IPS-18c (cell line): ENCODE measurements around the gene CHD2.

ENCODE experiments used
- H3K4me3 ChIP-seq: 2 replicates; pipeline ENCODE4 v1.7.0; 2013; ENCODE audit warnings: low read depth, mild to moderate bottlenecking, low read length, moderate library complexity; ENCODE audit not compliant: insufficient read depth
- H3K9me3 ChIP-seq: one replicate; pipeline ENCODE4 v1.6.1; 2013; ENCODE audit warnings: mild to moderate bottlenecking, low read length, moderate library complexity; ENCODE audit not compliant: control insufficient read depth, insufficient read depth

Gene CHD2

DNA sequence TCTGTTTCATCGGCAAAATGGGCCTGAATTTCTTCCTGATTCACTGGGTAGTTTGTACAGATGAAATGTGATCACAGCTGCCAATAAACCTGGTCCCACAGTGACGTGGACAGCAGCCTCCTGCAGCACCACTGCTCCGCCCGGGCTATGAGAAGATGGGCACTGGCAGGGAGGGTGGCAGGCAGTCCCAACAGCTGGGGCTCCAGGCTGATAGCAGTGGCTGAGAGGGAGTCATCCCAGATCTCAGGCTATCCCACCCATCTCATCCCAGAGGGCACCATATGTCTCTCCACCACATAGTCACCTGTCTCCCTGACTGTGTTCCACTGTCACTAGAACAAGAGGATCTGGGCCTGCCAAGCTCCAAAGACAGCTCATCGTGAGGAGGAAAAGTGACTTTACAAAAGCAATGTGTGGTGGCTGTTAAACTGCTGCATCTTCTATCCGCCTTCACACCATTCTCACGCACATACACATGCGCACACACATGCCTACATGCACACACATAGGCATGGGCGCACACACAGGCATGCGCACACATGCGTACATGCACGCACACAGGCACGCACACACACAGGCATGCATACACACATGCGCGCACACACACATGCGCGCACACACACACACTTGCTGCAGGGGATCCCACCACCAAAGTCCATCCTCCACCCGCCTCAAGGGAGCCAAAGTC is 142.7 kb downstream of the CHD2 start:
- Histone ChIP-seq H3K4me3 (no peak overlapping the region), H3K9me3 (peaks cover 2% of the 10 kb centered on the region)

DNA sequence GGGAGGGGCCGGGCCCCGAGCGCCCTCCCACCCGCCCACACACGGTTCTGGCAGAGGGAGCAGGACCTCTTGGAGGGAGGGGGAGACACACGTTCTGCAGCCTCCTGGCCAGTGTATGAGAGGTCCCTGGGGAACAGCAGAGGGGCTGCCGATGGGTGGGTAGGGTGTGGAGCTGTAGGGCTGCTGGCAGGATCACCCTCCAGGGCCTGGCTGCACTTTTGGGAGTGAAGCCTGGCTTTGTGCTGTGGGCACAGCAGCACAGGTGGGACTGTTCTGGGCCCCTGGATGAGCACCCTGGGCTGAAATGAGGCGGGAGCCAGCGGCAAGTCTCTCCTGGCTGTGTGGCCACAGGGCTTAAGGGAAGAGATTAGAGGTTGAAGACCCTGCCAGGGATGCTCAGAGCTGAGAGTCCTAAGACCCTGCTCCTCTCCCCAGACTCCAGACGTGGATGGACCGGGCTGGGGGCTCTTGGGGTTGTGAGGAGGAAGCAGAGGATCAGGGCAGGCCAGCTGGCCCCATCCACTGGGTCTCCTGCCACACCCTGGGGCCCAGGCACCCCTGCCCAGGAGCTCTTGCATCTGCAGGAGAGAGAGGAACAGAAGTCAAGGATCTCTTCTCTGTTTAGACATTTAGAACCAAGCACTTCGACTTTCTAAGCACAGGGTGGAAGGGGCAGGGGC is 143.6 kb downstream of the CHD2 start:
- H3K4me3 ChIP-seq: no peak overlapping the region
- peaks cover 4% of the 10 kb centered on the region for H3K9me3 ChIP-seq

DNA sequence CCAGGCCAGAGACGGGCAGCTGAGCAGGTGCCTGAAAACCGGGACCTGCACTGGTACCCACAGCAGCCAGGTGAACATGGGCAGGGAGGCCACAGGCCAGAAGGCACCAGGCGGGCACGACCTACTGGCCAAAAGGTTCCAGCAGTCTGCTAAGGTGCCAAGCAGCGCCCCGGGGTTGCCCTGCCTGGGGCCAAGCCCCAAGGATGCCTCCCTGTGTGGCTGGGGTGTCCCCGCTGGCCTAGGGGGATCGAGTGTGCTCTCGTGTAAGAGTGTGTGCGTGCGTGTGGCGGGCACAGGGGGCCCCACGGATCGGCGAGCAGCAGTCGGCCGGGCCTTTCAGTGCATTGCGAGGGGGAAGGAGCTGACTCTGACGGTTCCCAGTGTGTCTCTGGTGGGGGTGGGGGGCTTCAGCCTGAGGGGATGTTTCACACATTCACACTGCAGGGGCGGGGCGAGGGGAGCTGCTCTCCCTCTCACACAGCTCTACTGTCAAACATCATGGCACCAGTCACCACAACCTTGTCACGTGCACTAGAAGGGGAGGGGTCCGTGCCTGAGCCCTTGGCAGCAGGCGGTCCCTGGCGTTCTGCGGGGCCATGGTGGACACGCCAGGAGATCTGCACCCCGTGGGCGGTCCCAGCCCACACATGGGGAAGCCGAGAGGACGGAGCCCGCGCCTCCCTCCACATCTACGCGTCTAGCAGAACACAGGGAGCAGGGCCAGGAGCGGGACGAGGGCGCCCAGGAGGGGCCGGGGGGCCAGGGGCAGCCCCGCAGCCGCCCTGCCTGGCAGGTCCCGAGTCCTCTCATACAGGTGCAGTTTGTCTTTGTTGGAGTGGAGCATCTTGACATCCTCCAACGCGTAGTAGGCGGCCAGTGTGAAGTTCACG is 144.4 kb downstream of the CHD2 start:
- Histone ChIP-seq H3K4me3 (no peak overlapping the region), H3K9me3 (peaks cover 4% of the 10 kb centered on the region)

DNA sequence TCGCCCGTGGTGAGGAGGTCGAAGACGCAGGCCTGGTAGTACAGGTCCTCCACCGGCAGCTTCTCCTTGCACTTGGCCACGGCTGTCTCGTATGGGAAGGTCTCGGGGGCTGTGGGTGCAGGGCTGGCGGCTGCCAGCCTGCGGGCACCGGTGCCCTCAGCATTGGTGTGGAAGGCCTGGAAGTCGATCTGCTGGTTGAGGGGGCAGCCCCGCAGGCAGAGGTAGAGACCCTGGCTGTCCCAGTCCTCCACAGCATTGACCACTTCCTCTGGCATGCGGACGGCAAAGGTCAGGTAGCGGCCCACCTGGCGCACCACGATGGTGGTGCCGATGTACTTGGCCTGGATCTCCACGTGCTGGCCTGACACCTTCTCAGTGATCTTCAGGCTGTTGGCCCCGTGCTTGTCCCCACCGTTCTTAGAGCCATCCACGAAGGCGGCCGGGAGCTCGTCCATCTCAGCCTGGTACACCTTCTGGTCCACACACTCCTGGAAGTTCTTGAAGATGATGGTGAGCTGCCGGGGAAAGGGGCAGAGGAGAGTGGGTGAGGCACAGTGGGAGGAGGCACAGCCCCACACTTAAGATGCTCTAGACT is 145.2 kb downstream of the CHD2 start:
- H3K9me3 ChIP-seq: peaks cover 4% of the 10 kb centered on the region
- H3K4me3 ChIP-seq: no peak overlapping the region

DNA sequence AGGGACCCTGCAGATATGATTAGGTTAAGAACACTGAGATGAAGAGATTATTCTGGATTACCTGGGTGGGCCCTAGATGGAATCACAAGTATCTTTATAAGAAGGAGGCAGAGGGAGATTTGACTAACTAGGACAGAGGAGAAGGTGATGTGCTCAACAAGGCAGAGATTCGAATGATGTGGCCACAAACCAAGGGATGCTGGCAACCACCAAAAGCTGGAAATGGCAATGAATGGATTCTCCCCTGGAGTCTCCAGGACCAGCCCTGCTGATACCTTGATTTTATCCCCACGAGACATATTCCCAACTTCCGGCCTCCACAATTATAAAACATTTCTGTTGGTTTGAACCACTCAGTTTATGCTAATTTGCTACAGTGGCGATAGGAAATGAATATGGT is 146.0 kb downstream of the CHD2 start:
- Histone ChIP-seq H3K4me3 (no peak overlapping the region), H3K9me3 (peaks cover 4% of the 10 kb centered on the region)

DNA sequence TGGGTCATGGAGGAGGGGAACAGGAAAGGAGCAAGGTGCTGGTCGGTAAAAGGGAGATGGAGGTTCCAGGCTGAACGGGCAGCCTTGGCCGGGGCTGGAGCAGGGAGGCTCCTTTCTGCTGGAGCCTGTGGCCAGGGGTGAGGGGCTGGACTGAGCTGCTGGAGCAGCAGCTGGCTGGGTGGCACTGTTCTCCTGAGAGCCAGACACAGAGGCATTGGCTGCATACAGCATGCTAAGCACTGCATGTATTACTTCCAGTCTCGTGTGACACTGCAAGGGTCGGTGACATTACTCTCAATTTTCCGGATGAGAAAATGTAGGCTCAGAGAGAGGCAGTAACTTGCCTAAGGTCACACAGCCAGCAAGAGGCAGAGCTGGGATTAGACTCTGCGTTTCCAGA is 146.6 kb downstream of the CHD2 start:
- Histone ChIP-seq H3K4me3 (no peak overlapping the region), H3K9me3 (peaks cover 4% of the 10 kb centered on the region)

DNA sequence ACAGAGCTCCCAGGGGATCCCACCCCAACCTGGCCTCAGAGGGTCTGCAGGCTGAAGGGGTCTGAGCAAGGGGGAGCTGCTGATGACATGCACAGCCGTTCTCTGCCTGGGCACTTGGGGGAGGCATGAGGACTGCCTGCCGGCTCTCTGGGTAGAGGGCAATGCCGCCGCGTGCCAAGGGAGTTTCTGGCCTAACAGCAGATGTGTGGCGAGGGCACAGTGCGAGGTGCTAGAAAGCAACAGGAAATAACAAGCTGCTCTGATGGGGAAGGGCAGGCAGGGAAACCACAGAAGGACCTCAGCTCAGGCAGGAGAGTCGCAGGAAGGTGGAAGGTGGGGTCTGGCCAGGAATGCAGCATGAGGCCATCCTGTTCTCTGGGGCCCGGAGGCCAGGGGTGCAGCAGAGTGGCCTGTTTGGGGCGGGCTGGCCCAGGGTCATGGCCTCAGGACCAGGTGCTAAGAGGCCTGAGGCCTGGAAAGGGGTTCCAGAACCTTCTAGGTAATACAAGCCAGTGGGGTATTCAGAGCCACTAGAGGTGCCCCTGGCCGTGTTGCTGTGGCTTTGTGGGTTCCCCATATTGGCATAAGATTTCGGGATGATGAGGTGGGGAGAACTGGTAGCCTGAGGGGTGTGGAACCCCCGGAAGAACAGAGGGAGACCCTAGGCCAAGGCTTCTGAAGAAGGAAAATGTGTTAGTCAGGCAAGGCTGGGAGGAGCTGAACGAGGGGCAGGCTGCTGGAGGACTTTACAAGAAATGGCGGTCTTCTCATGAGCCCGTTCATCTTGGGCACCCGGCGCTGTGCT is 147.7 kb downstream of the CHD2 start:
- no peak overlapping the region for H3K4me3 ChIP-seq
- H3K9me3 ChIP-seq: peaks cover 2% of the 10 kb centered on the region

DNA sequence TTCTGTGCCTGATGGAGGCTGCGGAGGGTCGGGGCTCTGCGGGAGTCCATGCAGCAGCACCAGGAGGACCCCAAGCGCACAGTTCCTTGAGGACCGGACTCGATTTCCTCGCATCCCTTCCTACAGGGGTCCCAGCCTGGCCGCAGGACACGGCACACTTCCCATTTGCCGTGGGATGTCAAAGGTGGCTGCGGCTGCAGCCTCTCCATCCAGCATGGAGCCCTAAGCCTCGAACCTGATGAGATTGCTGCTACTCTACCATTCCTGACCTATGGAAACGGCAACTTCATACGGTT is 148.2 kb downstream of the CHD2 start:
- Histone ChIP-seq H3K9me3 (peaks cover 2% of the 10 kb centered on the region), H3K4me3 (no peak overlapping the region)

DNA sequence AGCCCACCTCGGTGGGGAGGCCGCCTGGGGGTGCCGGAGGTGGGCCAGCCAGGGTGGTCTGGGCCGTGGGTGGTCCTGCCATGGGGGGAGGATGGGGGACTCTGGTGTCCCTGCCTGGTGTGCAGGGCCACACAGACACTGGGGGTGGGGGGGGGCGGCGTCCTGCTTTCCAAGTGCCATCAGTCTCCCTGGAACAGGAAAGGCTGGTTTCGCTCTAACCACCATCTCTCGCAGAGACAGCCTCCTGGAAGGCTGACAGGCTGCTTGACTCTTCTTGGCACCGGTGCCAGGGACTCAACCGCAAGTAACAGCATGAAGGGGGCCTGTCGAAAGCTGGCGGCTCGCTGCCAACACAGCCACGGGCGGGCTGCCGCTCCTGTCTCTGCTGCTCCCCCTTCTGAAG is 148.6 kb downstream of the CHD2 start:
- peaks cover 2% of the 10 kb centered on the region for H3K9me3 ChIP-seq

DNA sequence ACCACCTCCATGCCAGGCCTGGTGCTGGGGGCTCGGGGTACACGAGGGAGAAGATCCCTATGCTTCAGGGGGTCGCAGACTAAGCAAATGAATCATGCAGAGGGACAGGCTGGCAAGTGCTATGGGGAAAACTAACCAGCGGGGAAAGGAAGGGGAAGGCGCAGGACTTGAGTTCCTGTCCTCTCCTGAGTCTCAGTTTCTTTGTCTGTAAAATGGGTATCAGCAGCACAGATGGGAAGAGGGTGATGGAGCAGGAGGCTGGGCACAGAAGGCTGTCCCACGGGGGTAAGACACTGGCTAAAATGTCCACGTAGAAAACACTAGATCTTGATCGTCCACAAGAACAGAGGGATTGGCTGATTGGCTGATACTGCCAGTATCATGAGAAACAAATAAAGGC is 149.1 kb downstream of the CHD2 start:
- Histone ChIP-seq H3K9me3 (peaks cover 2% of the 10 kb centered on the region), H3K4me3 (no peak overlapping the region)

More for the DNA sequence above, 148.6 kb downstream of the CHD2 start:
- H3K4me3 ChIP-seq: no peak overlapping the region

DNA sequence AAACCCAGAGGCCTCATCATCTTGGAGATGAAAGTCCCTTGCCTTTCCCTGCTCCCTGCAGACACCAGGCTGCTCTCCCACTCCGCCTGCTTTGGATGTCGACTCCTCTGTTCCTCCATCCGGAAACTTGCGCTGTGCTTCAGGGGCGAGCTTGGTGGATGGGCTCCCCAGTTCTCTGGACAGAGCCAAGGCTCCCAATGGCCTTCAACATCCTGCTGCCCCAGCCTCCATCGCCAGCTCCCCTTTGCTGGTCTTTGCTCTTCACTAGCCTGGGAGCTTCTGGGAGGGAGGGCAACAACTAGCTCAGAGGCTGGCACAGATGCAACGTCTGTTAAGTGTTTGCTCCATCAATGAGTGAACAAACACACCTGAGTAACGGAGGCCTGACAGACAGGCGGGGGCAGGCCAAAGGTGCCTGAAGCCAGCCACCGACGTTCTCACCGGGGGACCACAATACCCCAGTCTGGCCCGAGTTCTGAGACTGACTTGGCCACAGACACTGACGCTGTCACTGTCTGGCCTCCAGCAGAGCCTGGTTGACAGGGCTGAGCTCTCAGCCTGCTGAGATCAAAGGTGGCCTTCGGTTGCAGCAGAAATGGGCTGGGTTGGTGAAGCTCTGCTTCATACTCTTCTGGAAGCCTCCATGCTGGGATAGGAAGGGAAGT is 149.9 kb downstream of the CHD2 start:
- Histone ChIP-seq H3K4me3 (no peak overlapping the region), H3K9me3 (peaks cover 2% of the 10 kb centered on the region)

DNA sequence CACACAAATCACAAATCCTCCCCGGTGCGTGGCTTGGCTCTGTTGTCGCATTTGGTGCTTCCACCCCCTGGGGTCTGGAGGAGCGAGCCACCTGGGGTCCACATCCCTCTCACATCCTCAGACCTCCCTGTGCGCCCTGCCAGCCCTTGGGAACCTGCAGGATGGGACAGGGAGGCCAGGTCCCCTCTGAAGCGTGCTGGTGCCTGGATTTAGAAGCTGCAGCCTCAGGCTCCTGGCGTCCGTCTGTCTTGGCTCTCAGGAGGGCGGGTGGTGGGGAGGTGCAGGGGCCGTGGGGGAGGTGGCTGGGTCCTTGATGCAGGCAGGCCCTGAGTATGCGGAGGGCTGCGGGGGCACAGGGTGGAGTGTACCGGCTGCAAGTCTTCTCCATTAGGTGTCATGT is 150.5 kb downstream of the CHD2 start:
- Histone ChIP-seq H3K9me3 (peaks cover 2% of the 10 kb centered on the region), H3K4me3 (no peak overlapping the region)

DNA sequence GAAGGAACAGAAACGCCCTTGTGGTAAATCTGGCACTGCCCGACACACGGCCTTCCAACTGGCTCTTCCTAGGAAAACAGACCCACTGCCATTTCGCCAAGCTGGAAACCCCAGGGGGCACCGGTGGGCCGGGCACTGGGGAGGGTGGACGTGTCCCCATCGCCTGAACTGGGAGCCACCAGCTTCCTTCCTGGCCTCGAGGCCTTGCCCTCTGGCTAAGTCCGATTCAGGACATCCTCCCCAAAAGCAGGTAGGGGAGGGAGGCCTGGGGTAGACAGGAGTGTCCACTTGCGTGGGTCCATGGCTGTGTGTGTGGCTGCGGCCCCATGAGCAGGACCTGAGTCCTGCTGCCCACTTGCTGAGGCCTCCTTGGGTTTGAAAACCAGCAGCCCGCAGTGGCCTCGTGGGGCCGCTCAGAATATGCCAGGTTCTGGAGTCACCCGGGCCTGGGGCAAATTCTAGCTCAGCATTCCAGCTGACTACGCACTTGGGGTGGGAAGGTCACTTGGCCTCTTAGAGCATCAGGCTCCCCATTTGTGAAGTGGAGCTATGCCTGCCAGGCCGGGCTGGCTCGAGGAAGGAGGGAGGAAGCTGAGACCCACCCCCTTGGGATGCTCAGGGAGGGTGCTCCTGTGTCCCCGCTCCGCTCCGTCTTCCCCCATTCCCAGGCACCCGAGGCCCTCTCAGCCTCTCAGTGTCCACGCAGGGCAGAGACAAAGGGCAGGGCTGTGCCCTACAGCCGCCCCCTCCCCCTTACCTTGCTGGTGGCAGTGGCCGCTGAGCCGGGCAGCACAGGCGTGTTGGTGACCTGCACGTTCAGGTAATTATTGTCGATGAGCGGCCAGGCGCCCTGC is 151.3 kb downstream of the CHD2 start:
- H3K9me3 ChIP-seq: peaks cover 2% of the 10 kb centered on the region

DNA sequence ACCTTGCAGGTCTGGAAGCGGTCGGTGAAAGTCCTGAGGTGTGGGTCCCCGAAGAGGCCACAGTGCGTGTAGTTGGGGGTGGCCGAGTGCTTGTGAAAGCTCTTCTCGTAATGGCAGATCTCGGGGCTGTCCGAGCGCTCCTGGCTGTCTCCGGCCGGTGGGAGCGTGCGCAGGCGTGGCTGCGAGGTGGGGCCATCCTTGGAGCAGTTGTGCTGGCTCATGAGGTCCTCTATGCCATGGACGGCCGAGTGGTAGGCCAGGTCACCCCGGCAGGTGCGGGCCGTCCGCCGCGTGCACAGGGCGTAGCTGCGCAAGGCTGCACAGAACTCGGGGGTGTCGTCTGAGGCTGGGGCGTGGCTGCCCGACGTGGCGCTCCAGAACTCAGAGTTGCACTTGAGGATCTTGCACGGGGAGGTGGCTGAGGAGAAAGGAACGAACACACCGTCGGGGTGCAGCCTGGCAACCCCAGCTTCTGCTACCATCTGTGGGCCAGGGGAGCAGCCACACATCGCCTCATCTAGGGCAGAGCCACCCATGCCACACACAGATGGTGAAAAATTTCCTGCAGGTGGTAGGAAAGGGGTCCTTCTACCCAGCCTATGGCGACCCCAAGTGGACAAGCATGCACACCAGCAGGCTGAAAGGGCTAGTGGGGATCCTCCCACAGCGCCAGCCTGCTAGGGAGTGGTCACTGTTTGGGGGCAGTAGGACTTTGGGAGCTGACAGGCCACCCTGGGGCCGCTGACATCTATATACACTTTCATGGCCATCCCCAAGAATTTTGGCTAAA is 152.2 kb downstream of the CHD2 start:
- Histone ChIP-seq H3K4me3 (no peak overlapping the region), H3K9me3 (peaks cover 2% of the 10 kb centered on the region)

More for the DNA sequence above, 151.3 kb downstream of the CHD2 start:
- no peak overlapping the region for H3K4me3 ChIP-seq

DNA sequence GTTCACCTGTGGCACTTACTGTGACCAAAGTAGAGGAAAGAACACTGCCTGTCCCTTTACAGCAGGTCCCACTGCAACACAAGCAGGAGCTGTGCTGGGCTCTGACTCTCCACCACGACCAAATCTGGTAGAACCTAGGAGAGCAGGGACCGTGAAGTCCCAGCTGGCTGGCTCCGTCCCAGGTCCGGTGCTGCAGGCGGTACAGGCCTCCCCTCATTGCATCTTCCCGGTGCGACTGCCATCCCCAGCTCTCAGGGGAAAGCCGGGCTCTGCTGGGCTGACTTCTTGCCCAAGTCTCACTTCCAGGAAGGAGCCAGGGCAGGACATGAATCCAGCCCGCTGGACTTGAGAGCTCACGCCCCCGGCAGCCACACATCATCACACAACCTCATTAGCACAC is 155.1 kb downstream of the CHD2 start:
- Histone ChIP-seq H3K4me3 (no peak overlapping the region), H3K9me3 (no peaks in the 10 kb centered on the region)
